ENCODE data around the gene EVPLL. TPM values are rescaled to one million over a fixed set of nuclear protein-coding genes. Genes with fewer than 3 reads are reported as not detected.
"Not testable (repeated sequence)": the region's sequence is repeated elsewhere in the genome, so short reads cannot be mapped to it uniquely, and the experiment has no call there.

Gene EVPLL
- total RNA-seq = 1.1 TPM in 1 of 2 replicates, not detected in the other

- Histone ChIP-seq H3K4me3 (ENCODE audit: low read depth, low read length) (no peak within 1 kb of the TSS), H3K36me3 (ENCODE audit: control insufficient read depth, insufficient read depth, low read length) (no peaks in the 10 kb centered on the region), H3K27me3 (ENCODE audit: control insufficient read depth, insufficient read depth, low read length) (peaks cover 16% of the 10 kb centered on the region)
- peak; percentile 28 for TF ChIP-seq CTCF (IDR thresholded peaks at IDR 0.05; ENCODE audit: insufficient read depth, low read length, poor library complexity, severe bottlenecking)
- DNase-seq (ENCODE audit: low read depth) = peak; percentile 31
Observed at GRCh38 chr17:18377437-18378204, at the start of gene EVPLL. Gene EVPLL (plus strand): TSS chr17:18377778. CDS start chr17:18380938, 3,160 bp downstream.

- Histone ChIP-seq H3K36me3 (ENCODE audit: control insufficient read depth, insufficient read depth, low read length) (no peaks in the 10 kb centered on the region), H3K4me3 (ENCODE audit: low read depth, low read length) (no peak overlapping the region), H3K27me3 (ENCODE audit: control insufficient read depth, insufficient read depth, low read length) (no peaks in the 10 kb centered on the region)
- no peak for TF ChIP-seq CTCF (IDR thresholded peaks at IDR 0.05; ENCODE audit: insufficient read depth, low read length, poor library complexity, severe bottlenecking)
- DNase-seq (ENCODE audit: low read depth) = no peak
Observed at GRCh38 chr17:18328643-18329204, 48.9 kb upstream of the EVPLL start.

GRCh38 chr17:18331879-18332278, 45.7 kb upstream of the EVPLL start:
- Histone ChIP-seq H3K4me3 (ENCODE audit: low read depth, low read length) (no peak overlapping the region), H3K36me3 (ENCODE audit: control insufficient read depth, insufficient read depth, low read length) (no peaks in the 10 kb centered on the region), H3K27me3 (ENCODE audit: control insufficient read depth, insufficient read depth, low read length) (no peaks in the 10 kb centered on the region)
- TF ChIP-seq CTCF (IDR thresholded peaks at IDR 0.05; ENCODE audit: insufficient read depth, low read length, poor library complexity, severe bottlenecking) = no peak
- DNase-seq (ENCODE audit: low read depth) = no peak

- no peak for TF ChIP-seq CTCF (IDR thresholded peaks at IDR 0.05; ENCODE audit: insufficient read depth, low read length, poor library complexity, severe bottlenecking)
Observed at GRCh38 chr17:18332909-18333489, 44.6 kb upstream of the EVPLL start.

GRCh38 chr17:18338158-18338557, 39.4 kb upstream of the EVPLL start:
- H3K36me3 ChIP-seq (ENCODE audit: control insufficient read depth, insufficient read depth, low read length) = not testable (repeated sequence)

More at GRCh38 chr17:18332909-18333489, 44.6 kb upstream of the EVPLL start:
- Histone ChIP-seq H3K27me3 (ENCODE audit: control insufficient read depth, insufficient read depth, low read length) (no peaks in the 10 kb centered on the region), H3K4me3 (ENCODE audit: low read depth, low read length) (no peak overlapping the region), H3K36me3 (ENCODE audit: control insufficient read depth, insufficient read depth, low read length) (no peaks in the 10 kb centered on the region)
- no peak for DNase-seq (ENCODE audit: low read depth)

GRCh38 chr17:18339933-18340332, 37.6 kb upstream of the EVPLL start:
- TF ChIP-seq CTCF (IDR thresholded peaks at IDR 0.05; ENCODE audit: insufficient read depth, low read length, poor library complexity, severe bottlenecking) = no peak
- H3K36me3 ChIP-seq (ENCODE audit: control insufficient read depth, insufficient read depth, low read length) = peaks cover 3% of the 10 kb centered on the region
- no peaks in the 10 kb centered on the region for H3K27me3 ChIP-seq (ENCODE audit: control insufficient read depth, insufficient read depth, low read length)
- DNase-seq (ENCODE audit: low read depth) = no peak
- no peak overlapping the region for H3K4me3 ChIP-seq (ENCODE audit: low read depth, low read length)

More at GRCh38 chr17:18338158-18338557, 39.4 kb upstream of the EVPLL start:
- H3K4me3 ChIP-seq (ENCODE audit: low read depth, low read length); H3K27me3 ChIP-seq (ENCODE audit: control insufficient read depth, insufficient read depth, low read length); DNase-seq (ENCODE audit: low read depth): not testable (repeated sequence)

All from kidney epithelial cell (primary cell).